K562 (cell line): ENCODE measurements around the gene SLAMF7. TPM values are rescaled to one million over a fixed set of nuclear protein-coding genes. Genes with fewer than 3 reads are reported as not detected.

Source experiments
- ATAC-seq: fragments of 200-7000 bp; cut with Tn5 transposase; 3 replicates; pipeline ENCODE4 v1.9.1; 2020; ENCODE audit warnings: moderate library complexity
- BruUV-seq: library from RNA; stranded (reverse); fragments of 400-500 nt; replicated peaks from 2 replicates; lab custom pipeline; 2021; lab: Mats Ljungman, UMichigan
- CTCF ChIA-PET: fragments of 300-600 bp; formaldehyde crosslinking; extraction: SDS; loops from one replicate; lab custom pipeline; 2021; ENCODE audit warnings: low intra/inter-chr PET ratio; lab: Yijun Ruan, JAX
- POLR2A ChIA-PET: fragments of 300-600, 350-650 bp; sonication (Branson Sonifier 250); formaldehyde crosslinking; extraction: SDS; loops from one replicate; lab custom pipeline; 2021; ENCODE audit warnings: antibody characterized with exemption, inconsistent platforms; lab: Yijun Ruan, JAX
- DNase-seq, 4 experiments: peaks; one replicate each; pipeline versions ENCODE4 v3.0.0 to v3.0.0-alpha.2; 2011 to 2018; ENCODE audit warnings: low spot score in 3 of 4, mixed read lengths in 3 of 4; ENCODE audit errors: extremely low read depth in 1 of 4
- FAIRE-seq: peaks from 2 replicates; lab custom pipeline; 2011; peaks lifted over from hg19 to GRCh38; lab: Jason Lieb, UNC
- H2AFZ ChIP-seq: 2 replicates; pipeline ENCODE4 v1.6.0; 2011; ENCODE audit warnings: low read depth, low read length, control low read depth, inconsistent platforms
- H3K27ac ChIP-seq: fragments of 200-600 bp; 3 replicates; pipeline ENCODE4 v1.8.0; 2011; ENCODE audit warnings: low read depth, mild to moderate bottlenecking, control low read depth, inconsistent platforms, low read length, moderate library complexity, mixed read lengths; ENCODE audit errors: extremely low read depth
- H3K27me3 ChIP-seq, 2 experiments: fragments of 300-600 bp in 1 of 2; 2 replicates in 1 of 2; 3 replicates in 1 of 2; pipeline versions ENCODE4 v1.6.0 to v1.8.0; 2011; ENCODE audit warnings: inconsistent platforms in 2 of 2, low read length in 2 of 2, mild to moderate bottlenecking in 1 of 2, mixed read lengths in 1 of 2, moderate library complexity in 1 of 2; ENCODE audit not compliant: control insufficient read depth in 2 of 2, insufficient read depth in 2 of 2
- H3K36me3 ChIP-seq: fragments of 300-600 bp; 3 replicates; pipeline ENCODE4 v1.8.0; 2011; ENCODE audit warnings: mild to moderate bottlenecking, low read length, inconsistent platforms; ENCODE audit not compliant: control insufficient read depth, insufficient read depth
- H3K4me1 ChIP-seq, 2 experiments: fragments of 200-600 bp in 1 of 2; replicated peaks in 1 of 2; 2 replicates in 1 of 2; 3 replicates in 1 of 2; pipeline versions ENCODE4 v1.5.1 to v1.8.0; 2011; ENCODE audit warnings: inconsistent platforms in 2 of 2, low read length in 2 of 2, mild to moderate bottlenecking in 1 of 2, mixed read lengths in 1 of 2, moderate library complexity in 1 of 2; ENCODE audit not compliant: control insufficient read depth in 2 of 2, insufficient read depth in 2 of 2
- H3K4me2 ChIP-seq: 2 replicates; pipeline ENCODE4 v1.6.1; 2011; ENCODE audit warnings: low read length, control low read depth, inconsistent platforms, mixed read lengths; ENCODE audit not compliant: insufficient read depth
- H3K4me3 ChIP-seq: fragments of 200-600 bp; sonication (generic), shearing (Covaris generic); 2 replicates; pipeline ENCODE4 v1.5.1; 2016; ENCODE audit warnings: control low read depth, inconsistent platforms
- H3K79me2 ChIP-seq: fragments of 200-600 bp; 3 replicates; pipeline ENCODE4 v1.8.0; 2011; ENCODE audit warnings: low read length, inconsistent platforms; ENCODE audit not compliant: control insufficient read depth, insufficient read depth
- H3K9ac ChIP-seq, 2 experiments: 2 replicates each; pipeline versions ENCODE4 v1.6.0 to v1.6.1; 2011; ENCODE audit warnings: low read depth in 2 of 2, low read length in 2 of 2, control low read depth in 1 of 2, inconsistent platforms in 1 of 2, mild to moderate bottlenecking in 1 of 2, mixed read lengths in 1 of 2; ENCODE audit not compliant: insufficient read depth in 1 of 2
- H3K9me1 ChIP-seq: one replicate; pipeline ENCODE4 v1.6.0; 2011; ENCODE audit warnings: inconsistent platforms, mild to moderate bottlenecking, low read length, moderate library complexity; ENCODE audit not compliant: control insufficient read depth, insufficient read depth
- H3K9me3 ChIP-seq: replicated peaks from 2 replicates; pipeline ENCODE4 v1.5.1; 2011; ENCODE audit warnings: low read depth, low read length, inconsistent platforms; ENCODE audit not compliant: control insufficient read depth, insufficient read depth
- H4K20me1 ChIP-seq: replicated peaks from 2 replicates; pipeline ENCODE4 v1.6.1; 2011; ENCODE audit warnings: low read length, inconsistent platforms, mixed read lengths; ENCODE audit not compliant: control insufficient read depth, insufficient read depth
- GABPA ChIP-seq: fragments of 200-800 bp; sonication (Bioruptor generic); conservative IDR thresholded peaks from 2 replicates; pipeline ENCODE4 v1.6.1; 2016; ENCODE audit warnings: low read depth, missing genetic modification characterization, missing compliant biosample characterization
- HDAC8 ChIP-seq: fragments of 450-650 bp; IDR thresholded peaks from 2 replicates; pipeline ENCODE4 v1.6.1; 2016; ENCODE audit warnings: mild to moderate bottlenecking, missing genetic modification characterization, moderate library complexity, missing compliant biosample characterization
- KLF13 ChIP-seq: fragments of 450-650 bp; IDR thresholded peaks from 2 replicates; pipeline ENCODE4 v1.6.1; 2016; ENCODE audit warnings: missing genetic modification characterization, low read depth, mild to moderate bottlenecking, missing compliant biosample characterization, moderate library complexity, borderline replicate concordance
- MCM3 ChIP-seq: fragments of 450-650 bp; IDR thresholded peaks from 2 replicates; pipeline ENCODE4 v1.6.1; 2016
- NCOA6 ChIP-seq: fragments of 450-650 bp; IDR thresholded peaks from 2 replicates; pipeline ENCODE4 v1.6.1; 2017; ENCODE audit warnings: mild to moderate bottlenecking
- NEUROD1 ChIP-seq: fragments of 150-350 bp; IDR thresholded peaks from 2 replicates; pipeline ENCODE4 v1.6.1; 2014; ENCODE audit warnings: borderline replicate concordance, low read length, low read depth; ENCODE audit not compliant: partially characterized antibody
- PTRF ChIP-seq: fragments of 450-650 bp; IDR thresholded peaks from 2 replicates; pipeline ENCODE4 v1.6.1; 2016; ENCODE audit warnings: mild to moderate bottlenecking, missing genetic modification characterization, missing compliant biosample characterization
- SOX6 ChIP-seq: fragments of 450-650 bp; IDR thresholded peaks from 2 replicates; pipeline ENCODE4 v1.6.1; 2014; ENCODE audit warnings: mild to moderate bottlenecking
- USF1 ChIP-seq: sonication (generic); formaldehyde crosslinking; IDR thresholded peaks from 2 replicates; pipeline ENCODE4 v1.9.0; 2022; ENCODE audit warnings: mild to moderate bottlenecking, missing genetic modification reagents
- ZNF589 ChIP-seq: fragments of 200-800 bp; sonication (Bioruptor generic); IDR thresholded peaks from 2 replicates; pipeline ENCODE4 v1.6.1; 2016; ENCODE audit warnings: low read depth, missing genetic modification characterization, missing compliant biosample characterization
- ZZZ3 ChIP-seq: fragments of 450-650 bp; IDR thresholded peaks from 2 replicates; pipeline ENCODE4 v1.6.1; 2016; ENCODE audit warnings: antibody characterized with exemption, mild to moderate bottlenecking, moderate library complexity
- WGBS: fragments of 100-300 bp; shearing (Covaris generic); methylation state at CpG from one replicate; pipeline ENCODE4 v1.1.6; 2016; ENCODE audit warnings: low coverage, mixed read lengths; ENCODE audit not compliant: insufficient coverage; ENCODE audit errors: missing lambda C conversion rate; 5-methylcytosine and 5-hydroxymethylcytosine counted together
- in situ Hi-C: fragments of 300-500 bp; cut with MboI; formaldehyde crosslinking; loops from 4 replicates; pipeline ENCODE4 v1.15.0; 2018; ENCODE audit warnings: inconsistent platforms, mixed read lengths
- intact Hi-C: fragments of 100-400 bp; cut with micrococcal nuclease; formaldehyde crosslinking; loops from 2 replicates; pipeline ENCODE4 v1.14.2; 2022
- polyA plus RNA-seq, 8 experiments: library from polyadenylated mRNA; depleted of rRNA in 4 of 8; stranded (reverse) in 5 of 8; unstranded in 3 of 8; fragments of >200 nt; fragmentation: Nextera tagmentation in 2 of 8; fragmentation: Illumina TruSeq in 1 of 8; extraction: Ambion mirVana in 2 of 8; extraction: Trizol in 1 of 8; gene quantifications; 2 replicates each; pipeline versions ENCODE4 v1.2.1 to v1.2.3, GENCODE V29; 2011 to 2014; ENCODE audit warnings: inconsistent platforms in 1 of 8, missing spikeins in 1 of 8
- total RNA-seq, 7 experiments: library from RNA; depleted of rRNA in 6 of 7; stranded (reverse); fragments of >200 nt in 6 of 7; fragmentation: Illumina TruSeq in 2 of 7; extraction: Trizol in 2 of 7; gene quantifications; 2 replicates each; pipeline versions ENCODE4 v1.2.1 to v1.2.3, GENCODE V29; 2011 to 2021; ENCODE audit warnings: low replicate concordance in 1 of 7
- TF ChIP-seq, protein P1 (sequence below), 2 experiments: fragments of 200-800 bp in 1 of 2; sonication (Bioruptor generic) in 1 of 2; sonication (generic) in 1 of 2; formaldehyde crosslinking in 1 of 2; IDR thresholded peaks in 1 of 2; conservative IDR thresholded peaks in 1 of 2; 2 replicates each; pipeline versions ENCODE4 v1.5.0 to v1.6.1; 2016 to 2020; ENCODE audit warnings: missing compliant biosample characterization in 1 of 2, missing genetic modification characterization in 1 of 2, missing genetic modification reagents in 1 of 2
- TF ChIP-seq, protein P2 (sequence below): fragments of 450-650 bp; IDR thresholded peaks from 2 replicates; pipeline ENCODE4 v1.6.1; 2018; ENCODE audit not compliant: partially characterized antibody

SLAMF7 gene
- total and polyA plus RNA-seq, 9 of the 15 experiments (the other 6 are each of a cell fraction or from before 2014, with no cell fraction given), result 0.11 to 1.2 (median 0.22) TPM; not detected in 2

GRCh38 chr1:160707236-160708064 is 31.6 kb upstream of the SLAMF7 start:
- Histone ChIP-seq H3K79me2 (no peaks in the 10 kb centered on the region), H3K27ac (no peak overlapping the region)
- TF ChIP-seq MCM3 (0 out of 2 replicates have a peak, but pooled peaks have one; percentile 18), NEUROD1 (no peak), NCOA6 (no peak), ZZZ3 (no peak), GABPA (tag) (0 out of 2 replicates have a peak, but pooled peaks have one; percentile 32), SOX6 (no peak), PTRF (tag) (no peak), HDAC8 (tag) (no peak), ZNF589 (CRISPR knock-in tag) (0 out of 2 replicates have a peak, but pooled peaks have one; percentile 49), USF1 (no peak), KLF13 (tag) (no peak)
- TF ChIP-seq, protein P1, sequence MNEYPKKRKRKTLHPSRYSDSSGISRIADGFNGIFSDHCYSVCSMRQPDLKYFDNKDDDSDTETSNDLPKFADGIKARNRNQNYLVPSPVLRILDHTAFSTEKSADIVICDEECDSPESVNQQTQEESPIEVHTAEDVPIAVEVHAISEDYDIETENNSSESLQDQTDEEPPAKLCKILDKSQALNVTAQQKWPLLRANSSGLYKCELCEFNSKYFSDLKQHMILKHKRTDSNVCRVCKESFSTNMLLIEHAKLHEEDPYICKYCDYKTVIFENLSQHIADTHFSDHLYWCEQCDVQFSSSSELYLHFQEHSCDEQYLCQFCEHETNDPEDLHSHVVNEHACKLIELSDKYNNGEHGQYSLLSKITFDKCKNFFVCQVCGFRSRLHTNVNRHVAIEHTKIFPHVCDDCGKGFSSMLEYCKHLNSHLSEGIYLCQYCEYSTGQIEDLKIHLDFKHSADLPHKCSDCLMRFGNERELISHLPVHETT (CRISPR knock-in tag; conservative IDR thresholded peaks at IDR 0.05 in 1 of 2, IDR thresholded peaks at IDR 0.05 in 1 of 2), result 0 out of 4 replicates have a peak, but pooled peaks of 1 of the 2 experiments have one; percentile 15
- TF ChIP-seq, protein P2, sequence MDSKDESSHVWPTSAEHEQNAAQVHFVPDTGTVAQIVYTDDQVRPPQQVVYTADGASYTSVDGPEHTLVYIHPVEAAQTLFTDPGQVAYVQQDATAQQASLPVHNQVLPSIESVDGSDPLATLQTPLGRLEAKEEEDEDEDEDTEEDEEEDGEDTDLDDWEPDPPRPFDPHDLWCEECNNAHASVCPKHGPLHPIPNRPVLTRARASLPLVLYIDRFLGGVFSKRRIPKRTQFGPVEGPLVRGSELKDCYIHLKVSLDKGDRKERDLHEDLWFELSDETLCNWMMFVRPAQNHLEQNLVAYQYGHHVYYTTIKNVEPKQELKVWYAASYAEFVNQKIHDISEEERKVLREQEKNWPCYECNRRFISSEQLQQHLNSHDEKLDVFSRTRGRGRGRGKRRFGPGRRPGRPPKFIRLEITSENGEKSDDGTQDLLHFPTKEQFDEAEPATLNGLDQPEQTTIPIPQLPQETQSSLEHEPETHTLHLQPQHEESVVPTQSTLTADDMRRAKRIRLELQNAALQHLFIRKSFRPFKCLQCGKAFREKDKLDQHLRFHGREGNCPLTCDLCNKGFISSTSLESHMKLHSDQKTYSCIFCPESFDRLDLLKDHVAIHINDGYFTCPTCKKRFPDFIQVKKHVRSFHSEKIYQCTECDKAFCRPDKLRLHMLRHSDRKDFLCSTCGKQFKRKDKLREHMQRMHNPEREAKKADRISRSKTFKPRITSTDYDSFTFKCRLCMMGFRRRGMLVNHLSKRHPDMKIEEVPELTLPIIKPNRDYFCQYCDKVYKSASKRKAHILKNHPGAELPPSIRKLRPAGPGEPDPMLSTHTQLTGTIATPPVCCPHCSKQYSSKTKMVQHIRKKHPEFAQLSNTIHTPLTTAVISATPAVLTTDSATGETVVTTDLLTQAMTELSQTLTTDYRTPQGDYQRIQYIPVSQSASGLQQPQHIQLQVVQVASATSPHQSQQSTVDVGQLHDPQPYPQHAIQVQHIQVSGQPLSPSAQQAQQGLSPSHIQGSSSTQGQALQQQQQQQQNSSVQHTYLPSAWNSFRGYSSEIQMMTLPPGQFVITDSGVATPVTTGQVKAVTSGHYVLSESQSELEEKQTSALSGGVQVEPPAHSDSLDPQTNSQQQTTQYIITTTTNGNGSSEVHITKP, result no peak

More at GRCh38 chr1:160707236-160708064, 31.6 kb upstream of the SLAMF7 start:
- CTCF ChIA-PET, result interaction anchor here (0.7 kb wide), 1 partner anchor 114 kb away, joined by 3 read pairs; no protein-coding TSS in a partner anchor
- Histone ChIP-seq H3K4me2 (no peak overlapping the region), H3K36me3 (no peaks in the 10 kb centered on the region), H3K9ac (no peak overlapping the region), H3K4me1 (no peaks in the 10 kb centered on the region; a peak in 1 of 5 replicates), H3K9me1 (no peaks in the 10 kb centered on the region), H3K9me3 (no peaks in the 10 kb centered on the region), H4K20me1 (no peaks in the 10 kb centered on the region), H3K4me3 (no peak overlapping the region), H3K27me3 (peaks cover 25 to 26% of the 10 kb centered on the region in 2 experiments), H2AFZ (no peak overlapping the region)
- no peak for ATAC-seq
- no TSS peak for BruUV-seq
- in situ Hi-C loops, result no loop called here
- POLR2A ChIA-PET, result interaction anchor here (0.6 to 0.9 kb wide), 3 partner anchors 19 to 451 kb away, joined by 3 read pairs; no protein-coding TSS in a partner anchor
- no peak for DNase-seq
- intact Hi-C loops, result no loop called here
- 2% methylated on average over 8 of the region's 8 CpGs for WGBS
- peak; percentile 6 for FAIRE-seq
